GM21717 (cell line): Measurements from ENCODE around the gene SPEM2.

Source experiments
- ATAC-seq: cut with Tn5 transposase; IDR thresholded peaks from one replicate; pipeline ENCODE4 v1.9.1; 2021; ENCODE audit warnings: mild to moderate bottlenecking, moderate library complexity; ENCODE audit not compliant: unreplicated experiment

SPEM2 gene

DNA sequence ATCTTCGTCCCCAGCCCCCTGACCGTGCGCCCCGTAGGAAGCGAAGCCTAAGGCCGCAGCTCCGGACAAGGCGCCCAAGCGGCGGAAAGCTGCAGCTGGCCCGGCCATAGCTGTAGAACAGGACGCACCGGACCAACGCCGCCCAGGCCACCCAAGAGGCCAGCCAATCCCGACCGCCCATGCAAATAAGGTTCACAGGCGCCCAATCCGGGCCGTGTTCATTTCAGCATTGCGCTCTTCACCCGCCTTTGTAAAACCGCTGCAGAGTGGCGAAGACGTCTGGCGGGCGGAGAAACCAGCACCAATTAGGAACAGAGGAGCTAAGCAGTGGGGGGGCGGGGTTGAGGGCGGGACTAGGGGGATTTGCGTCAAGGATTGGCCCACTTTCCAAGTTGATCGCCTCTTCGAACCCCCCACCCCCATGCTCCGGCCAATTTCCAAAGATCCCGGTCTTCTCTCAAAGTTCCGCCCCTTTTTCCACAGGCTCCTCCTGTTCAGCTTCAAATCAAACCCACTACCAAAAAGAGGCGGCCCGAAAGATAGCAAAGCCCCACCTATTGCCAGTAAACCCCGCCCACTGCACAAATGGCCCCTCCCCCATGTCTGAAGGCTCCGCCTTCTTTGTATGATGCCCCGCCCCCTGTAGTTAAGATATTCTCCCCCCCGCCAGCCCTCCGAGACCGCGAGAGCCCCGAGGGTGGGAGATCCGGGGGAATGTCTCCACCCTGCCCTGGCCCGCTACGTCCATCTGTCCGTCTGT lies 21.3 kb upstream of the SPEM2 start, which contains the start of gene TMEM256:
TMEM256 (minus strand) TSS at position 121 of the 760 bp plus-strand sequence; CDS start at position 108, 13 bp downstream.
- peak; percentile 75 for ATAC-seq

DNA sequence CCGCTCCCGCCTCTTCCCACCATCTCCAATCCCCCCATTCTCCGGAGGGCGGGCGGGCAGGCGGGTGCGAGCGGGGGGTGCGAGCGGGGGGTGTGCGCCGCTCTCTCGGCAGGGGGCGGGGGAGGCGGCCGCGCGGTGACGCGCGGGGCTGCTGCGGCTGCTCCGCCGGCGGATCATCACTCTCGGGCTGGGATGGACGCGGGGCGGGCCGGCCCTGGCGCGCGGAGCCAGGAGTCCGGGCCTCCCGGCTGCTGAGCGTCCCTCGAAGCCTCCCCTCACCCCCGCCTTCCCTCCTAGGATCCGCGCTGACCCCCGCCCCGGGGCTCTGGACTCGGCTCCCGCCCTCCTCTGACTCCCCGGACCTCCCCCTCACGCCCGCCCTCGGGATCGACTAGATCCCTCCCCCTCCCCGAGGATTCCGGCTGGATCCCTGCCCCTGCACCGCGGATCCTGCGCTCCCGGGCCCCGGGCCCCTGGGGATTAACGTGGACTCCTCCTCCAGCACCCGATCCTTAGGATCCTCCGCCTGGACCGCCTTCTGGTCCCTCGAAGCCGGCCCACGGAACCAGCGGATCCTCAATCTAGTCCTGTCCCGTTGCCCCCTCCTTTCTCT lies 20.6 kb upstream of the SPEM2 start:
- peak; percentile 7 for ATAC-seq

DNA sequence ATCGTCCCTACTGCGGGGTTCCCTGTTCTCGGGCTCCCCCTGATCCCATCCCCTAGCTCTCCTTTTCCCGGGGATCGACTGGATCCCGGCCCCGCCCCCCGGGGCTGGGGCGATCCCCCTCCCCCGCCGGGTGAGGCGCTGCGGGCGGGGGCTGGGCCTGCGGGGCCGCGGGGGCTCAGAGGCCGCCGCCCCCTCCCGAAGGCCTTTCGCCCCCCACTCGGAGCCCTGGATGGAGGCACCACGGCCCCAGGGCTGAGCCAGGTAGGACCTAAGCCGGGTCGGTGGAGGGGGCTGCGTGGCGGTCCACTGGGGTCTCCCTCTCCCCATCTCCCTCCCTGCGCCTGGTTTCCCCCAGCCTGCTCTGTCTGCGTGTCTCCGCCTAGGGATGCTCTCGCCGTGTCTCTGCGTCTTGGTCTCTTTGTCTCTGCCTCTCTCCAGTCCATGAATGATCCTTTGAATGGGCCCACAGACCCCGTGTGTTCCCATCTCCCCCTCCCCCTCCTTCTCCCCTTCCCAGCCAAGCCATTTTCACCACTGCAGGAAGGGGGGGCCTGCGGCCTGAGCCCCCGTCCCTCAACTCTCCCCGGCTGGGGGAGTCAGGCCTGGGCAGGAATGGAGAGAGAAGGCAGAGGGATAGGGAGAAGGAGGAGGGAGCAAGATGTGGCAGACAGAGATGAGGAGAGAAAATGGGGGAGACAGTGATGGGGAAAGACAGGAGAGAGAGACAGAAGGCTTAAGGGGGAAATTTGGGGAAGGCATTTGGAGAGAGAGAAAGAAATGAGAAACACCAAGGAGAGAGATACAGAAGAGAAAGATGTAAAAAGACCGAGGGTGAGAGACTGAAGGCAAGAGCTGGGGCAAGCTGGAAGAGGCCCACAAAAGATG lies 19.8 kb upstream of the SPEM2 start:
- no peak for ATAC-seq

DNA sequence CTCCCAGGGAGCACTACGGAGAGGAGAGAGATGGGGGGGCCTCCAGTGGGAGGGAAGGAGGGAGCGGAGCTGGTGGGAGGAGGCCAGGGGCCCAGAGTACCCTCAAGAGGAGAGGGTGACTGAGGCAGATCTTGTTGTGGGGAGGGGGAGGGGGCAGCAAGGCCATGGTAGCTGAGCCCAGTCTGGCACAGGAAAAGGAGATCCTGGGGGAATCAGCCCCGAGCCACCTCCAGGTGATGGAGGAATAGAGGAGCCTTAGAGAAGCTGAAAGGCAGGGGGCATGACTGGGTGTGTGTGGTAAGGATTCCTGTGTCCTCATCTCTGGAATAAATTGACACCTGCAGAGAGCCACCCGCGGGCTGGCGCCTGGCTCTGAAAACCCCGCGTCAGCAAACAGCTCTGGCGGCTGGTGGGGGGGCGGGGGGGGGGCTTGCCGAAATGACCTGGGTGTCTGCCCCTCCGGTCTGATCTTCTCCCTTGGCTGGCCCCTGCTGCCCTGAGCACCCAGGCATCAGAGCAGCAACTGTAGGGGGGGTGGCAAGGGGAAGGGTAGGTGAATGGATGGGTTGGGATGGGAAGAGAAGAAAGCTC lies 19.1 kb upstream of the SPEM2 start:
- no peak for ATAC-seq

DNA sequence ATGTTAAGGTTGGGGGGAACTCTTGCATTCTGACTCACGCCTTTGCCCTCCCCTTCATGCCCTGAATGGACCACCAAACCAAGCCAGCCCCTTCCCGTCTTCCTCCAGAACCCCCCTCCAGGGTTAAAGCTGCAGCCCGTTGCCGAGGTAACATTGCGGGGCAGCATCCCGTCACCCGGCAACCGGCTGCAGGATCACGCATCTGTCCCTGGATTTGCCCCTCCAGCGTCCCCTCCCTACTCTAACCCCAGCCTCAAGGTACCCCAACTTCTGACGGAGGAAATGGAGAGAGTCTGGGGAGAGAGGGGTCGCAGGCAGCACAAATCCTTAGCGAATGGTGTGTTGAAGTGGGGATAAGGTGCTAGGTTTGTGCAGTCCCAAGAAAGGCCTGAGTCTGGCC lies 18.3 kb upstream of the SPEM2 start:
- no peak for ATAC-seq

DNA sequence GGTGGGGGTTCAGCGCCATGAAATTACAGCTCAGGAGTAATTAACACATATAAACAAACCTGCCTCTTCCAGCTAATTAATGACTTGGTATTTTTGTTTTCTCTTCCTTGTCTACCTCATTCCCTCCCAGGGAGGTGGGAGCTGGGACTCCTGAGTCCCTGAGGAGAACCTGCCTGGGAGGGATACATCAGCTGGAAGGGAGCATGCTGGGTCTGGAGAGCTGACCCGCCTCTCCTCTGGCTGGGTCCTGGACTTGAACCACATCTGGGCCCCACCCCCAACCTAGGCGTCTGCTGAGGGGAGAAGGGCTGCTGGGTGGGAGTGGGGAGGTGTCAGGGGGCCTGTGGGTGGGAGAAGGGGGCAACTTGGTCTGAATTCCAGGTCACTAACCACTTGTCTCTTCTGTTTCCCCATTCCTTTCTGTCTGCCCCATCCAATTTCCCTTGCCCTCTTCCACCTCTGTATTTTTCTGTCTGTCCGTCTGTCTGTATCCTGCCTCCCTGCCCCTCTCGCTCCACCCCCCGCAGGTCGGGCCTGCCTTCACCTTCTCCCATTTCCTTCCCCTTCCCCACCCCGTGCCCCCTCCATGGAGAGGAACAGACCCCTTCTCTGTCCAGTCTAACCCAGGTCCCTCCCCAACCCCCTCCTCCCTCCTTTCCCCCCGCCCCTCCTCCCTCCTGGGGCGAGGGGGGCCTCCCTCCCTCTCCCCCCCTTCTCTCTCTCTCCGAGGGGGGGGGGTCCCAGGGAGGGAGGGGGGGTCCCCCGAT lies 17.7 kb upstream of the SPEM2 start, which contains the start of gene NLGN2:
NLGN2 (plus strand) TSS at position 361 of the 767 bp plus-strand sequence. CDS start 411 bp downstream, outside the sequence.
- ATAC-seq = no peak

DNA sequence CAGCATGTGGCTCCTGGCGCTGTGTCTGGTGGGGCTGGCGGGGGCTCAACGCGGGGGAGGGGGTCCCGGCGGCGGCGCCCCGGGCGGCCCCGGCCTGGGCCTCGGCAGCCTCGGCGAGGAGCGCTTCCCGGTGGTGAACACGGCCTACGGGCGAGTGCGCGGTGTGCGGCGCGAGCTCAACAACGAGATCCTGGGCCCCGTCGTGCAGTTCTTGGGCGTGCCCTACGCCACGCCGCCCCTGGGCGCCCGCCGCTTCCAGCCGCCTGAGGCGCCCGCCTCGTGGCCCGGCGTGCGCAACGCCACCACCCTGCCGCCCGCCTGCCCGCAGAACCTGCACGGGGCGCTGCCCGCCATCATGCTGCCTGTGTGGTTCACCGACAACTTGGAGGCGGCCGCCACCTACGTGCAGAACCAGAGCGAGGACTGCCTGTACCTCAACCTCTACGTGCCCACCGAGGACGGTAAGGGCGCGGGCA lies 17.1 kb upstream of the SPEM2 start:
- no peak for ATAC-seq

DNA sequence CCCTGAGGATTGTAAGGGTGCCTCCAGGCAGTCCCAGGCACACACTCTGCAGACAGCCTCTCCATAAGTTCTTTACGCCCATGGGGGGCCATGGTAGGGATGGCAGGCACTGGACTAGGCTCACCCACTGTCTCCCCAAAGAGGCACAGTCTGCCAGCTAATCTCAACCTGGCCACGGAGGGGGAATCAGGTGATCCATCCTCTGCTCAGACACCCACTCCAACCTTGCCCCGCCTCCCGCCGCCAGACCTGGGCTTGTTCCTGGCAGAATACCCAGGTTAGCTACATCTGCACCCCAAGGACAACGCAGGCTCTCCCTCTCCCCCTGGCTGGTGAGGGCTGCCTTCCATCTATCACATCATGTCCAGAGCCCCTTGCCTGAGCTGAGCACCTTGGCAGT lies 16.6 kb upstream of the SPEM2 start:
- no peak for ATAC-seq

DNA sequence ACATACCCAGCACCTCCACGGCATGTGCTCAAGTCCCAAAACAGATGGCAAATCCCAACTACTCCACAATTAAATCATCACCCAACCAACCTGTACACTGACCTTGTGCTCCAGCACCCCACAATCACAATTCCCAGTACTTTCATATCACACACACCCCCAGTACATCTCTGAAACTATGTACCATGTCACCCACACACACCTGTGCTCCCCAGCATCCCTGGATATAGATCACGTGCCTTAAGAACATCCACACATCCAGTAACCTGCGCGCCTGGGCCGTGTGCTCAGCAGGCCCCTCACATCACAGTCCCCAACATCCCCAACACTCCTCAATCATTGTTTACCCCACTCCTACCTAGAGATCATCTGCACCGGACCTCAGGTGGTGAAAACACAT lies 15.7 kb upstream of the SPEM2 start:
- no peak for ATAC-seq

DNA sequence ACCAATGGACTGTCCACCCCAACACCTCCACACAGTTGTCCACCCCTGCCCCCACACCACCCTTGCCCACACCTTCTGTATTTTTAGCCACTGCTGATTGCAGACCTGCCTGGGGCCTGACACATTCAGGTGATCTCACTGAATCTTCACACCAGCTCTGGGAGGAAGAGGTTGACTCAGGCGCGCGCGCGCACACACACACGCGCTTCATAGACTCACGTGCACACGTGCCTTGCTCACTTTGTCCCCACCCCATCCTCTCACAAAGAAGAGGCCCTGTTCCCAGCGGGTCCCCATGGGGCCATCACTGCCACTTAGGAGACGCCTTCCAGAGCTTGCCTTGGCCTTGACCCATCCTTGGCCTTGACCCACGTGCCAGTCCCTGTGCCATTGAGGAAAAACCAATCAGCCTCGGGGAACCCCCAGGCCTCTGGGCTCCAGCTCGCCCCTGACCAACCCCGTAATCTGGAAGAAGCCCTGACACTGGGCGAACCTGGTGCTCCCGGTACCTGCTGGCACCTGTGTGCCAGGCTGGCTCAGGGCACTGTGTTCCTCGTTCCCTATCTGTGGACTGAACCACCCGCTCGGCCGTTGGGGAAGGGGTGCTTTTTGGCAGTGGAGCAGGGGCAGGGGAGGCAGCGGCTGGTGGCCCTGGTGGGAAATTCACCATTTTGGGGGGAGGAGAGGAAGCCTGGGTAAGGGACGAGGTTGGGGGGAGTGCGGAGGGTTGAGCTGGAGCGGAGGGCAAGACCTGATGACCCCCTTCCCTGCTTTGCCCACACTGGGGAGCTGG lies 14.6 kb upstream of the SPEM2 start:
- no peak for ATAC-seq

DNA sequence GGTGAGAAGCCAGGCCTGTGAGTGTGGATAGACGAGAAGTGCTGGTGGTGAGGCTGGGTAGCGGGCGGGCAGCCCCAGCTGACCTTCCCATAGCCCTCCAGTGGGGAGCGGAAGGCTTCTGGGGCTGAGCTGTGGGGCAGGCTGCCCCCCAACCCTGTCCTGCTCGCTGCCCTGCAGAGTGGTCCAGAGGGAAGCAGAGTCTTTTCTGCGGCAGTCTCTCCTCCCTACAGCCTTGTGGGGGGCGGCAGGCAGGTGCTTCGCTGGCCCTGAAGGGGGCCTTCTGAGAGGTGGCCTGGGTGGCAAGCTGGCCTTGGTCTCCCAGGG lies 14.0 kb upstream of the SPEM2 start:
- ATAC-seq = no peak

DNA sequence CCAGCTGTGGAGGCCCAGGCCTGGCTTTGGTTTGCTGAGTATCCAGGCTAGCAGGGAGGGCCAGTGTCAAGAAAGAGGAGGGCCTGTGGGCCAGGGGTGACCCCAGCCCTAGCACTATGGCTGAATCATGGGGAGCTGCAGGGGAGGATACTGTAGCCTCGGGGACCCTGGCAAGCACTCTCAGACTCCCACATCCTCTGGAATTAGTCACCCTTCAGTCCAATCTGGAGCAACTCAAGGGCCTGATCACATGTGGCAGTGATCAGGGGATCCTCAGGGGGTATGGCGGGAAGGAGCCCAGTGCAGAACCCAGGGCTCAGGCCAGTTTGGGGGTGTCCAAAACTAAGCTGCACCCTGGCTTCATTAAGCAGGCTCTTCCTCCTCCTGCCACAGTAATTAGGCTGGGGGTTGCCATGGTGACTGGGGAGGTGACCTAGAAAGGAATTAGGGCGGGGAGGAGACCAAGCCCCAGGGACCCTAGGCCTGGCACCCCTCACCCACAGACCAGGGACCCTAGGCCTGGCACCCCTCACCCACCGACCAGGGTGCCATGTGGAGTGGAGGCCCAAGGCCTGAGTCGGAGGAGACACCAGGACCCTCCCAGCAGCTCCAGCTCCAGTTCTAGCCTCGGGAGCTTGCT lies 11.9 kb upstream of the SPEM2 start:
- ATAC-seq = no peak

DNA sequence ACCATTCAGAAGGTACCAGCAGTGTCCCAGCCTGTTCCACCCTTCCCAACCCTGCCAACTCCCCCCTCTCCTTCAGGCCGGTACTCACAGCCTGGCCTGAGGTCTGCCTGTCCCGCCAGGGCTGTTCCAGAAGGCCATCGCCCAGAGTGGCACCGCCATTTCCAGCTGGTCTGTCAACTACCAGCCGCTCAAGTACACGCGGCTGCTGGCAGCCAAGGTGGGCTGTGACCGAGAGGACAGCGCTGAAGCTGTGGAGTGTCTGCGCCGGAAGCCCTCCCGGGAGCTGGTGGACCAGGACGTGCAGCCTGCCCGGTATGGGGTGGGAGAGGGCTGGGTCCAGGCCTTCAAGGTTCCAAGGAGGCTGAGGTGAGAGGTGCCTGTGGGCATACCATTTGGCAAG lies 10.6 kb upstream of the SPEM2 start:
- ATAC-seq = no peak

DNA sequence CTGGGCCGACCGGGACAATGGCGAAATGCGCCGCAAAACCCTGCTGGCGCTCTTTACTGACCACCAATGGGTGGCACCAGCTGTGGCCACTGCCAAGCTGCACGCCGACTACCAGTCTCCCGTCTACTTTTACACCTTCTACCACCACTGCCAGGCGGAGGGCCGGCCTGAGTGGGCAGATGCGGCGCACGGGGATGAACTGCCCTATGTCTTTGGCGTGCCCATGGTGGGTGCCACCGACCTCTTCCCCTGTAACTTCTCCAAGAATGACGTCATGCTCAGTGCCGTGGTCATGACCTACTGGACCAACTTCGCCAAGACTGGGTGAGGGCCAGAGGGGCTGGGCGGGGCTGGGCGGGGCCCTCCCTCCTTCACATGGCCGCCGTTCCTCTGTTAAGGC lies 9.6 kb upstream of the SPEM2 start:
- ATAC-seq = no peak

DNA sequence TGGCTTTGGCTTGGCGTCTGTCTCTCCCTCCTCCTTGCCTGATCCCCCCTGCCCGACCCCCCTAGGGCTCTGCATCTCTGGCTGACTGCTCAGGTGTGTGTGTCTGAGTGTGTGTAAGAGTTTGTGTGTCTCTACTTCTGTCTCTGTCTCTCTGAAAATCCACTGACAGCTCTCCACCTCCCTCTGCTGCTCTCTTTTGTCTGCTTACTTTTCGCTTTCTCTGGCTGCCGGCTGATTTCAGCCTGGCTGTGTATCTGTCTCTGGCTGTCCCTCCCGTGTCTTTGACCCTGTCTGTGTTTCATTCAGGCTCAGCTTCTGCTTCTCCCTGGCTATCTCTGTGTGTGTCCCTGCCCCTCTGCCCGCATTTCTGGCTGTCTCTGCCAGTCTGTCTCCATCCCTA lies 9.1 kb upstream of the SPEM2 start:
- ATAC-seq = no peak

DNA sequence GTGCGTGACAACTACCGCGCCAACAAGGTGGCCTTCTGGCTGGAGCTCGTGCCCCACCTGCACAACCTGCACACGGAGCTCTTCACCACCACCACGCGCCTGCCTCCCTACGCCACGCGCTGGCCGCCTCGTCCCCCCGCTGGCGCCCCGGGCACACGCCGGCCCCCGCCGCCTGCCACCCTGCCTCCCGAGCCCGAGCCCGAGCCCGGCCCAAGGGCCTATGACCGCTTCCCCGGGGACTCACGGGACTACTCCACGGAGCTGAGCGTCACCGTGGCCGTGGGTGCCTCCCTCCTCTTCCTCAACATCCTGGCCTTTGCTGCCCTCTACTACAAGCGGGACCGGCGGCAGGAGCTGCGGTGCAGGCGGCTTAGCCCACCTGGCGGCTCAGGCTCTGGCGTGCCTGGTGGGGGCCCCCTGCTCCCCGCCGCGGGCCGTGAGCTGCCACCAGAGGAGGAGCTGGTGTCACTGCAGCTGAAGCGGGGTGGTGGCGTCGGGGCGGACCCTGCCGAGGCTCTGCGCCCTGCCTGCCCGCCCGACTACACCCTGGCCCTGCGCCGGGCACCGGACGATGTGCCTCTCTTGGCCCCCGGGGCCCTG lies 8.3 kb upstream of the SPEM2 start:
- no peak for ATAC-seq

DNA sequence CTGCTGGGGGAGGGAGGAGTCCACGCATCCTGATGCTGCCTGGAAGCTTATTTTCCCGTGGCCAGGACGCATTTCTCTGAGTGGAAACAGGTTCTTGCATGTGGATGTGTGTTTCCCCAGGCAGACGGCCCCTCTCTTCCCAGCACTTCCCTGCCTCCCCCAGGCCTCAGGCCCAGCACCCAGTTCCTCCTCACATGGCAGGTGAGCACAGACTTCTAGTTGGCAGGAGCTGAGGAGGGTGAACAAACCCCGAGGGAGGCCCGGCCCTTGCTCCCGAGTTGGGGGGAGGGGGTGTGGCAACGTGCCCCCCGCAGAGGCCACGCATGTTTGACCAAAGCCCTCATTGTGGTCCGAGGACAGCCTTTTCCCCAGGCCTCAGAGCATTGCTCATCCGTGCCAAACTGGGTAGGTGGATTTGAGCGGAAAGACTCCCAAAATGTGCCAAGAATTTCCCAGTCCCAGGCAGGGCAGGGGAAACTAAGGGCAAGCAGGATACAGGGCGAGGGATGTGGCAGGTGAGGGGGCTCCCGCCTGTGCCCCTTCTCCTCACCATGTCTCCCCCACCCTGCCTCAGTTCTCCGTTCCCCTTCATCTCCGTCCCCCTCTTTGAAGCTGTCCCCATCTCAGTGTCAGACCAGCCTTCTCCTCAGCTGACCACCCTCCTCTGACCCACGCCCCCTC lies 6.8 kb upstream of the SPEM2 start:
- ATAC-seq = no peak
